ENCODE measurements around the gene C2CD4D. TPM values are rescaled to one million over a fixed set of nuclear protein-coding genes. Genes with fewer than 3 reads are reported as not detected.
"Not testable (repeated sequence)": the region's sequence is repeated elsewhere in the genome, so short reads cannot be mapped to it uniquely, and the experiment has no call there.

C2CD4D gene
- total RNA-seq: not detected in 2 replicates
- long read RNA-seq: 0 reads

GRCh38 chr1:151839457-151840403 lies at the start of gene C2CD4D:
Gene C2CD4D (minus strand): TSS chr1:151839820. CDS start chr1:151838989, 831 bp downstream.
- Mint-ChIP-seq H3K4me1 (ENCODE audit: unreplicated experiment) (peaks cover 12% of the 10 kb centered on the region), H3K4me3 (ENCODE audit: unreplicated experiment) (peak within 1 kb of the TSS; percentile 50), H3K27ac (ENCODE audit: unreplicated experiment) (no peak within 1 kb of the TSS), H3K27me3 (ENCODE audit: unreplicated experiment) (peaks cover 68% of the 10 kb centered on the region), H3K36me3 (ENCODE audit: unreplicated experiment) (no peaks in the 10 kb centered on the region), H3K9me3 (ENCODE audit: unreplicated experiment) (no peaks in the 10 kb centered on the region)
- TF ChIP-seq CTCF (IDR thresholded peaks at IDR 0.05): no peak
- no peak for DNase-seq (ENCODE audit: extremely low spot score, unreplicated experiment)

GRCh38 chr1:151888972-151889570 lies 49.5 kb upstream of the C2CD4D start:
- no peak for DNase-seq (ENCODE audit: extremely low spot score, unreplicated experiment)

DNA sequence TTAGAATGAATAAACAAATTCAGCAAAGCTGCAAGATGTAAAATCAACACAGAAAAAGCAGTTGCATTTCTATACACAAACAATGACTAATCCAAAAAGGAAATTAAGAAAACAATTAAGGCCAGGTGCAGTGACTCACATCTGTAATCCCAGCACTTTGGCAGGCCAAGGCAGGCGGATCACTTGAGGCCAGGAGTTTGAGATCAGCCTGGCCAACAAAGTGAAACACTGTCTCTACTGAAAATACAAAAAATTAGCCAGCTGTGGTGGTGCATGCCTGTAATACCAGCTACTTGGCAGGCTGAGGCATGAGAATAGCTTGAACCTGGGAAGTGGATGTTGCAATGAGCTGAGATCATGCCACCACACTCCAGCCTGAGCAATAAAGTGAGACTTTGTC lies 47.4 kb upstream of the C2CD4D start:
- Mint-ChIP-seq H3K36me3 (ENCODE audit: unreplicated experiment) (peaks cover 21% of the 10 kb centered on the region), H3K9me3 (ENCODE audit: unreplicated experiment) (no peaks in the 10 kb centered on the region), H3K4me1 (ENCODE audit: unreplicated experiment) (no peaks in the 10 kb centered on the region), H3K4me3 (ENCODE audit: unreplicated experiment) (no peak overlapping the region), H3K27me3 (ENCODE audit: unreplicated experiment) (no peaks in the 10 kb centered on the region), H3K27ac (ENCODE audit: unreplicated experiment) (no peak overlapping the region)
- DNase-seq (ENCODE audit: extremely low spot score, unreplicated experiment): no peak
- no peak for TF ChIP-seq CTCF (IDR thresholded peaks at IDR 0.05)

More at GRCh38 chr1:151888972-151889570, 49.5 kb upstream of the C2CD4D start:
- no peaks in the 10 kb centered on the region for H3K9me3 Mint-ChIP-seq (ENCODE audit: unreplicated experiment)
- no peaks in the 10 kb centered on the region for H3K27me3 Mint-ChIP-seq (ENCODE audit: unreplicated experiment)
- H3K4me1 Mint-ChIP-seq (ENCODE audit: unreplicated experiment): no peaks in the 10 kb centered on the region
- no peak overlapping the region for H3K27ac Mint-ChIP-seq (ENCODE audit: unreplicated experiment)
- H3K4me3 Mint-ChIP-seq (ENCODE audit: unreplicated experiment): no peak overlapping the region
- H3K36me3 Mint-ChIP-seq (ENCODE audit: unreplicated experiment): peaks cover 29% of the 10 kb centered on the region
- TF ChIP-seq CTCF (IDR thresholded peaks at IDR 0.05): peak; percentile 60

DNA sequence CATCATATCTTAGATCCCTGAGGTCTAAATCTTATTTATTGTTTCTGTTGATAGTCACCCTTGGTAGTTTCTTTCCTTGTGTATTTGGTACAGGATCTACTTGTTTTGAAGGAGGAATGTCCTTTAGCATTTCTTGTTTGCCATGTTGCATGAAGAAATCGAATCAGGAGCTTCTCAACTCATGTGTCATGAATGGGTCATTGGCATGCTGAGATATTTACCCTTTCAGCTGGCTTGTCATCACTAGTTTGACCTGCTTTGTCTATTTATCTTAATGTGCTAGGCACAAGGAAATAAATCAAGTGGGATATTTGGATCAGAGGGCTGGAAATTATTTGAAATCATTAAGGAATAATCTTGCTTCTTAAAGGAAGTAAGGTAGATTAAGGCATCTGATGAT lies 45.9 kb upstream of the C2CD4D start:
- Mint-ChIP-seq H3K27ac (ENCODE audit: unreplicated experiment) (no peak overlapping the region), H3K27me3 (ENCODE audit: unreplicated experiment) (no peaks in the 10 kb centered on the region), H3K9me3 (ENCODE audit: unreplicated experiment) (no peaks in the 10 kb centered on the region), H3K4me1 (ENCODE audit: unreplicated experiment) (no peaks in the 10 kb centered on the region), H3K4me3 (ENCODE audit: unreplicated experiment) (no peak overlapping the region), H3K36me3 (ENCODE audit: unreplicated experiment) (peaks cover 13% of the 10 kb centered on the region)
- no peak for TF ChIP-seq CTCF (IDR thresholded peaks at IDR 0.05)
- DNase-seq (ENCODE audit: extremely low spot score, unreplicated experiment): no peak

DNA sequence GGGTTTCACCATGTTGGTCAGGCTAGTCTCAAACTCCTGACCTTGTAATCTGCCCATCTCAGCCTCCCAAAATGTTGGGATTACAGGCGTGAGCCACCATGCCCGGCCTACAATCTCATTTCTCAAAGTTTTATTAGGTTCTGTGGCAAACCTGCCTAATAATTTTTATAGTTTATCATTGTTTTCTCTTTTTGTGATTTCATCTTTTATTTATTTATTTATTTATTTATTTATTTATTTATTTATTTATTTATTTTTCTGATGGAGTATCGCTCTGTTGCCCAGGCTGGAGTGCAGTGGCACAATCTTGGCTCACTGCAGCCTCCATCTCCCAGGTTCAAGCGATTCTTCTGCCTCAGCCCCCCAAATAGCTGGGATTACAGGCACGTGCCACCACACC lies 45.3 kb upstream of the C2CD4D start:
- H3K4me3 Mint-ChIP-seq (ENCODE audit: unreplicated experiment); H3K27ac Mint-ChIP-seq (ENCODE audit: unreplicated experiment): not testable (repeated sequence)
- peaks cover 13% of the 10 kb centered on the region for H3K36me3 Mint-ChIP-seq (ENCODE audit: unreplicated experiment)

DNA sequence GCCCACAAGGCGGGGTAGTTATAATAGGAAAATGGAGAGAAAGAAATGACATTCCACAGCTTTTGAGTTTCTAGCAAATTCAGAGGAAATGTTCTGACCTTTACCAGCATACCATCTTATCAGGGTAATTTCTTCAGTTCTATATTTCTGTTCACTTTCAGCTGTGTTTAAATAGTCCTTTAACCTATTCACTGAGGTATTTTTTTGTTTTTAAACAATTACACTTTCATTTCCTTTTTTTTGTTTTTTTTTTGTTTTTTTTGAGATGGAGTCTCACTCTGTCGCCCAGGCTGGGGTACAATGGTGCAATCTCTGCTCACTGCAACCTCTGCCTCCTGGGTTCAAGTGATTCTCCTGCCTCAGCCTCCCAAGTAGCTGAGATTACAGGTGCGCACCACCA lies 44.8 kb upstream of the C2CD4D start:
- H3K36me3 Mint-ChIP-seq (ENCODE audit: unreplicated experiment): peaks cover 13% of the 10 kb centered on the region
- not testable (repeated sequence) for DNase-seq (ENCODE audit: extremely low spot score, unreplicated experiment); H3K9me3 Mint-ChIP-seq (ENCODE audit: unreplicated experiment); H3K27me3 Mint-ChIP-seq (ENCODE audit: unreplicated experiment); H3K27ac Mint-ChIP-seq (ENCODE audit: unreplicated experiment); H3K4me1 Mint-ChIP-seq (ENCODE audit: unreplicated experiment); H3K4me3 Mint-ChIP-seq (ENCODE audit: unreplicated experiment)

More for the DNA sequence above, 45.3 kb upstream of the C2CD4D start:
- DNase-seq (ENCODE audit: extremely low spot score, unreplicated experiment); H3K27me3 Mint-ChIP-seq (ENCODE audit: unreplicated experiment); H3K9me3 Mint-ChIP-seq (ENCODE audit: unreplicated experiment); H3K4me1 Mint-ChIP-seq (ENCODE audit: unreplicated experiment): not testable (repeated sequence)

DNA sequence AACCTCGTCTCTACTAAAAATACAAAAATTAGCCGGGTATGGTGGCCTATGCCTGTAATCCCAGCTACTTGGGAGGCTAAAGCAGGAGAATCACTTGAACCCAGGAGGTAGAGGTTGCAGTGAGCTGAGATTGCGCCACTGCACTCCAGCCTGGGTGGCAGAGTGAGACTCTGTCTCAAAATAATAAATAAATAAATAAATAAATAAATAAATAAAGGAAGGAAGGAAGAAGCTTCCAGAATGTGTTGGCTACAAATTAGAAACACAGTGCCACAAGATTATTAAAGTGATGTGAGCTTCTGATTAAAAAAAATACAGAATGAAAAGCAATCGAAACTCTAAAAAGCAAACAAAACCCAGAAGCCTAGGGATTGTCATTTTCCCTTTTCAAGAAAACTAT lies 44.3 kb upstream of the C2CD4D start:
- H3K27ac Mint-ChIP-seq (ENCODE audit: unreplicated experiment); H3K9me3 Mint-ChIP-seq (ENCODE audit: unreplicated experiment); H3K4me3 Mint-ChIP-seq (ENCODE audit: unreplicated experiment); H3K27me3 Mint-ChIP-seq (ENCODE audit: unreplicated experiment); H3K4me1 Mint-ChIP-seq (ENCODE audit: unreplicated experiment); DNase-seq (ENCODE audit: extremely low spot score, unreplicated experiment): not testable (repeated sequence)
- H3K36me3 Mint-ChIP-seq (ENCODE audit: unreplicated experiment): peaks cover 13% of the 10 kb centered on the region

- not testable (repeated sequence) for H3K9me3 Mint-ChIP-seq (ENCODE audit: unreplicated experiment); DNase-seq (ENCODE audit: extremely low spot score, unreplicated experiment); H3K27ac Mint-ChIP-seq (ENCODE audit: unreplicated experiment)
These were observed 43.3 kb upstream of the C2CD4D start for GRCh38 chr1:151882918-151883317.

More at GRCh38 chr1:151882918-151883317, 43.3 kb upstream of the C2CD4D start:
- H3K4me1 Mint-ChIP-seq (ENCODE audit: unreplicated experiment); H3K27me3 Mint-ChIP-seq (ENCODE audit: unreplicated experiment); H3K4me3 Mint-ChIP-seq (ENCODE audit: unreplicated experiment): not testable (repeated sequence)
- H3K36me3 Mint-ChIP-seq (ENCODE audit: unreplicated experiment): peaks cover 14% of the 10 kb centered on the region

Measured in osteocyte (in vitro differentiated cells).